Lung (tissue), 12 donors: ENCODE data around the gene ISCA1. TPM values are rescaled to one million over a fixed set of nuclear protein-coding genes. Genes with fewer than 3 reads are reported as not detected.
"Not testable (repeated sequence)": the region's sequence is repeated elsewhere in the genome, so short reads cannot be mapped to it uniquely, and the experiment has no call there.

Experiments
- ATAC-seq: fragments of 200-7000 bp; cut with Tn5 transposase; one replicate; pipeline ENCODE4 v1.9.1; 2020; ENCODE audit warnings: moderate number of reproducible peaks; ENCODE audit not compliant: insufficient read depth, low FRiP score
- DNase-seq, 3 donors: peaks; one replicate each; pipeline ENCODE4 v3.0.0-alpha.2; 2013 to 2017
- H3K27ac ChIP-seq, 2 donors: one replicate each; pipeline ENCODE4 v1.5.1; 2013; ENCODE audit warnings: mild to moderate bottlenecking in 2 of 2, moderate library complexity in 2 of 2, control low read depth in 1 of 2, inconsistent platforms in 1 of 2, low read depth in 1 of 2, low read length in 1 of 2
- H3K27me3 ChIP-seq, 3 donors: one replicate each; pipeline ENCODE4 v1.5.1; 2013; ENCODE audit warnings: low read length in 2 of 3; ENCODE audit not compliant: control insufficient read depth in 3 of 3, insufficient read depth in 3 of 3
- H3K36me3 ChIP-seq, 4 donors: one replicate each; pipeline ENCODE4 v1.5.1; 2013; ENCODE audit warnings: low read length in 4 of 4, mild to moderate bottlenecking in 1 of 4, moderate library complexity in 1 of 4; ENCODE audit not compliant: control insufficient read depth in 4 of 4, insufficient read depth in 4 of 4
- H3K4me1 ChIP-seq, 5 donors: one replicate each; pipeline ENCODE4 v1.5.1; 2013; ENCODE audit warnings: low read length in 5 of 5, mild to moderate bottlenecking in 2 of 5, moderate library complexity in 1 of 5; ENCODE audit not compliant: control insufficient read depth in 5 of 5, insufficient read depth in 5 of 5
- H3K4me3 ChIP-seq: one replicate; pipeline ENCODE4 v1.5.1; 2013; ENCODE audit warnings: mild to moderate bottlenecking, control low read depth, moderate library complexity
- H3K9ac ChIP-seq, 2 donors: one replicate each; pipeline ENCODE4 v1.5.1; 2013; ENCODE audit warnings: low read length in 2 of 2, control low read depth in 1 of 2; ENCODE audit not compliant: insufficient read depth in 1 of 2
- H3K9me3 ChIP-seq, 4 donors: one replicate each; pipeline ENCODE4 v1.5.1; 2013; ENCODE audit warnings: low read length in 3 of 4, mild to moderate bottlenecking in 1 of 4, moderate library complexity in 1 of 4; ENCODE audit not compliant: control insufficient read depth in 4 of 4, insufficient read depth in 3 of 4
- WGBS, 2 donors: extraction: QIAGEN DNeasy Blood & Tissue Kit; methylation state at CpG; one replicate each; pipeline ENCODE4 v1.1.7; 2013; 5-methylcytosine and 5-hydroxymethylcytosine counted together
- polyA plus RNA-seq, 2 donors: library from polyadenylated mRNA; stranded (reverse); fragments of 200-250 nt; gene quantifications; one replicate each; pipeline ENCODE4 v1.2.1, GENCODE V29; 2013
- total RNA-seq, 2 donors: library from RNA; depleted of rRNA in 1 of 2; stranded (reverse); fragments of >200 nt in 1 of 2; gene quantifications; one replicate each; pipeline ENCODE4 v1.2.1, GENCODE V29; 2014 to 2021
- TF ChIP-seq, protein P1 (sequence below): IDR thresholded peaks from 2 replicates; pipeline ENCODE4 v1.5.1; 2012; ENCODE audit warnings: mild to moderate bottlenecking; ENCODE audit errors: control extremely low read depth, extremely low read depth
- donor health status: control.
- donor health status: control.
- donor health status: Bipolar disorder and iron deficiency.
- donor health status: healthy.
- donor health status: DM: yes; HTN: yes; CAD: no.

ISCA1 gene
- total and polyA plus RNA-seq, 4 donors: 18.5 to 45.5 (median 20.7) TPM

DNA sequence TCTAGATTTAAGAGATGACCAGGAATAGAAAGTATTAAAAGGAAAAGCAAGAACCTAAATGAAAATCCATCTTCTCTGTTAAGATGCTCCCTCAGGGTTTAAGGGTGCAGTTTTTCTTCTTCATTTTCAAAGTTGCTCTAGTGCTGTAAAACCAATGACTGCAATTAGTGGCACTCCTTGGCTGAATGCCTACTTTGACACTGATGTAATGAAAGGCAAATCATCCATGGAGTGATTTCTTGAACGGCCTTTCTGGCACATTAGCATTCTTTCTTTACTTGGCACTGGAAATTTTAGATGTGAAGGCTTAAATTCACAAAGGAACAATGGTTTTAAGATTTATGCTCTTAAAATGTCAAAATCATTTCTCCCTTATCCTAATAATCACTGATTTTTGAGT, 19.3 kb upstream of the ISCA1 start:
- no peaks in the 10 kb centered on the region for H3K27me3 ChIP-seq
- 82 to 87% methylated on average over 1 of the region's 1 CpG for WGBS, 2 donors
- DNase-seq (no peak), ATAC-seq (no peak)
- H3K4me1 ChIP-seq: peaks cover 0 to 2% (median 0%) of the 10 kb centered on the region in 5 donors
- H3K9me3 ChIP-seq: no peaks in the 10 kb centered on the region
- peaks cover 24 to 50% (median 38%) of the 10 kb centered on the region in 4 donors for H3K36me3 ChIP-seq
- no peak overlapping the region for H3K9ac ChIP-seq
- H3K4me3 ChIP-seq: no peak overlapping the region
- H3K27ac ChIP-seq: no peak overlapping the region
- TF ChIP-seq, protein P1, sequence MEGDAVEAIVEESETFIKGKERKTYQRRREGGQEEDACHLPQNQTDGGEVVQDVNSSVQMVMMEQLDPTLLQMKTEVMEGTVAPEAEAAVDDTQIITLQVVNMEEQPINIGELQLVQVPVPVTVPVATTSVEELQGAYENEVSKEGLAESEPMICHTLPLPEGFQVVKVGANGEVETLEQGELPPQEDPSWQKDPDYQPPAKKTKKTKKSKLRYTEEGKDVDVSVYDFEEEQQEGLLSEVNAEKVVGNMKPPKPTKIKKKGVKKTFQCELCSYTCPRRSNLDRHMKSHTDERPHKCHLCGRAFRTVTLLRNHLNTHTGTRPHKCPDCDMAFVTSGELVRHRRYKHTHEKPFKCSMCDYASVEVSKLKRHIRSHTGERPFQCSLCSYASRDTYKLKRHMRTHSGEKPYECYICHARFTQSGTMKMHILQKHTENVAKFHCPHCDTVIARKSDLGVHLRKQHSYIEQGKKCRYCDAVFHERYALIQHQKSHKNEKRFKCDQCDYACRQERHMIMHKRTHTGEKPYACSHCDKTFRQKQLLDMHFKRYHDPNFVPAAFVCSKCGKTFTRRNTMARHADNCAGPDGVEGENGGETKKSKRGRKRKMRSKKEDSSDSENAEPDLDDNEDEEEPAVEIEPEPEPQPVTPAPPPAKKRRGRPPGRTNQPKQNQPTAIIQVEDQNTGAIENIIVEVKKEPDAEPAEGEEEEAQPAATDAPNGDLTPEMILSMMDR: no peak

GRCh38 chr9:86300701-86301100, 18.4 kb upstream of the ISCA1 start:
- no peak overlapping the region for H3K9ac ChIP-seq
- H3K9me3 ChIP-seq: no peaks in the 10 kb centered on the region
- no peak overlapping the region for H3K4me3 ChIP-seq
- TF ChIP-seq, protein P1: no peak
- WGBS, 2 donors: 95 to 96% methylated on average over 2 of the region's 2 CpGs
- peaks cover 24 to 50% (median 36%) of the 10 kb centered on the region in 4 donors for H3K36me3 ChIP-seq
- DNase-seq (no peak), ATAC-seq (no peak)
- H3K4me1 ChIP-seq: peaks cover 0 to 2% (median 0%) of the 10 kb centered on the region in 5 donors
- no peaks in the 10 kb centered on the region for H3K27me3 ChIP-seq
- H3K27ac ChIP-seq: no peak overlapping the region

DNA sequence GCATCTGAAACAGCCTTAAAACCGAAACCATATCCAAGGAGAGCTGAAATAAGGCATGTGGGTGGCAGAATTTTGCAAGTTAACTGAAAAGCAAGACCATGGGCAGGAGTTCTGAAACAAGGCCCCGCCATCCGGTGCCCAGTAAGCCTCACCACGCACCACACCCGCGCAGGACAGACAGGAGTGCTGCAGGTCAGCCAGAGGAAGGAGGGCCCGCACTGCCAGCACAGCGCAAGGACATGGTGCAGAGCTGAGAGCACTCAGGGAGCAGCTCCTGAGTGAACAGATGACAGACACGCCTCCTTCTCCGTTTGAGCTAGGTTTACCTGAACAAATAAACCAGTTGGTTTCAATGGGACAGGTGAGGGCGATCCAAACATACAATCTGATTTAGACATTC, 16.5 kb upstream of the ISCA1 start:
- DNase-seq: no peak
- TF ChIP-seq, protein P1: no peak
- no peaks in the 10 kb centered on the region for H3K27me3 ChIP-seq
- no peak overlapping the region for H3K27ac ChIP-seq
- ATAC-seq: no peak
- no peaks in the 10 kb centered on the region for H3K9me3 ChIP-seq
- no peak overlapping the region for H3K9ac ChIP-seq
- WGBS, 2 donors: 83 to 93% methylated on average over 11 of the region's 11 CpGs
- H3K36me3 ChIP-seq: peaks cover 24 to 47% (median 35%) of the 10 kb centered on the region in 4 donors
- H3K4me3 ChIP-seq: no peak overlapping the region
- H3K4me1 ChIP-seq: peaks cover 0 to 2% (median 0%) of the 10 kb centered on the region in 5 donors

- not testable (repeated sequence) for H3K4me3 ChIP-seq, H3K27ac ChIP-seq, H3K9ac ChIP-seq, H3K9me3 ChIP-seq, H3K4me1 ChIP-seq, H3K27me3 ChIP-seq, ATAC-seq, DNase-seq
- 92 to 98% methylated on average over 6 of the region's 6 CpGs for WGBS, 2 donors
- H3K36me3 ChIP-seq: peaks cover 5 to 15% (median 10%) of the 10 kb centered on the region in 4 donors
Measured at GRCh38 chr9:86290341-86290740, 8.0 kb upstream of the ISCA1 start.
